NOMO-1 treated with dmso at 0.1 percent for 144 hours (cell line): ENCODE measurements around the gene C15orf39.
"Not testable (repeated sequence)": the region's sequence is repeated elsewhere in the genome, so short reads cannot be mapped to it uniquely, and the experiment has no call there.

Experiments
- DNase-seq: peaks from one replicate; lab custom pipeline; 2025; ENCODE audit not compliant: unreplicated experiment; lab: John Stamatoyannopoulos, UW

The C15orf39 gene

DNA sequence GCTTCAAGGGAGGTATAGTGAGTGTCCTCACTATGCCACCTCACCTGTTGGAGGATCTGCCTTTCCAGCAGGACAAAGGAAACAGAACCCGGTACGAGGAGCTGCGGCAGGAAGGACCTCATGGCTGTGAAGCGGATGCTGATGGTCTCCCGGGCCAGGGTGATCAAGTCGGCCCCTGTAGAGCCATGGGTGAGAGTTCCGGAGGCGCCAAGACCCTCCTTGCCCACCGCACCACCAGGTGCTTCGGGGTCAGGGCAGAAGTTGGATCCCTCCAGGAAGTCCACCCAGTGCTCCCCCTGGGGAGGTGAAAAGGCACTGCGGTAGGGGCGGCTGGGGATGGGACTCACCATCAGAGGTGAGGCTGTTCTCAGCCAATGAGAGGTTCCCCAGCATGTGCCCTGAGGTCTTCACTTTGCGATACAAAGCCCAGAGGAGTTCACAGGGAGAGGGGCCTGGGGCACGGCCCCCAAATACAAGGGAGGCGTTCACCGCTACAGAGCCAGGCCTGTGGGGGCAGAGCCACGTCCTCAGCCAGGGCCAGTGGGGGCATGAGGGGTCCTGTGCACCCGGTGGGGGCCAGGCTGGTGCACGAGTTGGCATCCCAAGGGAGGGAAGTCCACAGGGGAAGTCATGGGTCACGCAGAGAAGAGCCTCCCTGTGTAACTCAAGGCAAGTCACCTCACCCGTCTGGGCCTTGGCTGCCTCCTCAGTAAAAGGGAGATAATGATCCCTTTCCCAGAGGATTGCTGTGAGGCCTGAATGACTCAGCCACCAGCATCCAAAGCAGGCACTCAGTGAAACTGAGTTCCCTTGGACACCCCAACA, 27.7 kb downstream of the C15orf39 start:
- DNase-seq: no peak

DNA sequence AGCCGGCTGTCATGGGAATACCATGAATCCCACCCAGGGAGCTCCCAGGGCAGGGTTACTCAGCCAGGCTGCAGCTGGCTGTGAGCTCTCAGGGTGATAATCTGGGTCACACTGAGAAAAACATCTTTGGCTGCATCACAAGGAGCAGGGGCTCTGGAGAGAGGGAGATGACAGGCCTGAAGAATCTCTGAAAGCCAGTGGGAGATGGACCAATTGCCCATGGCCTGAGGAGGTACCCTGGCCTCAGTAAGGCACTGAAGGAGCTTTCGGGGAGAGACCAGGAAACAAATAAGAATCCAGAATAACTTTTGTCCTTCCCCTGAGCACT, 28.3 kb downstream of the C15orf39 start:
- no peak for DNase-seq

DNA sequence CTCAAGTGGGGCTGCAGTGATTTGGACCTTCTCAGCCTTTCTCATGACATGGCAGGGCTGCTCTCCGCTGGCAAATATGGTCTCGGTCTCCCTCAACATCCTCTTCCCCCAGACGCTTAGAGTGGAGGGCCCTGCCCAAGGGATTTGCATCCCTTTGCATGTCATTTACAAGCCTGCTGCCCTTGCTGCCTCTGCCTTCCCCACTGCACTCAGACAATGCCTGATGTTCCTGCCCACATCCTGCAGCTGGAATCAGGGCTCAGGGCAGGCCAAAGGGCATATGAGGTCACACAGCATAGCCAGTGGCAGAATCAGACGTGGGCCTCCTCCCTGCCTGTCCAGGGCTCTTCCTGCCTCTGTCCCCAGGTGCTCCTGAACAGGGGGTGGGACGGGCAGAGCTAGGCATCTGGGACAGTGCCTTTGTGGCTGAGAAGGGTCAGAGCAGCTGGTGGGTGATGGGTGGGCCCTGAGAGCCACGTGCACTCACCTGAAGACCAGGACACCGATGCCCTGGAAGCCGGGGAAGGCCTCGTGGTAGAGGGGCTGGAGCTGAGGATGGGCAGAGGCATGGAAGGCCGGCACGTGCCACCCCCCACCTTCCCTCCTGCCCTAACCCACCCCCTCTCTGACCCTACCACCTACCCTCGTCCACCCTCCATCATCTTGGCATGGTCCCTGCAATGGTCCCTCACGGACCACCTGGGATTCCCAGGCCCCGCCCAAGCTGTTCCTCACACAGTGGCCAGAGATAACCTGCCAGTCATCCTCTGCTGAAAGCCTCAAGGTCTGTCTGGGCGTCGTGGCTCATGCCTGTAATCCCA, 29.1 kb downstream of the C15orf39 start:
- no peak for DNase-seq

DNA sequence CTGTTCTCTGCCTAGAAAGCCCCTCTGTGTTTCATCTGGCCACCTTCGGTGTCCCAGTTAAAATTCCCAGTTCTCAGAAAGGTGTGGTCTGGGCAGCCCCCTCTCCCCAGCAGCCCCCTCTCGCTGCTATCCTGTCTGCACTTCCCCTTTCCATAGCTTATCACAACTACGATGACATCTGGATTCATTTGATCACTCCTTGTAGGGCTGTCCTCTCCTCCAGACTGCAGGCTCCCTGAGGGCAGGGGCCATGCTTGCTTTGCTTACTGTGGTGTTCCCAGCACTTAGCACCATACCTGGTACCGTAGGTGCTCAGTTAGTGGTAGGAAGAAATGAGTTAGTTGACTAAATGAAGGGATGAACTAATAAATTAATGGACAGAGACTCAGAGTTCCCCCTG, 30.2 kb downstream of the C15orf39 start:
- DNase-seq: no peak

DNA sequence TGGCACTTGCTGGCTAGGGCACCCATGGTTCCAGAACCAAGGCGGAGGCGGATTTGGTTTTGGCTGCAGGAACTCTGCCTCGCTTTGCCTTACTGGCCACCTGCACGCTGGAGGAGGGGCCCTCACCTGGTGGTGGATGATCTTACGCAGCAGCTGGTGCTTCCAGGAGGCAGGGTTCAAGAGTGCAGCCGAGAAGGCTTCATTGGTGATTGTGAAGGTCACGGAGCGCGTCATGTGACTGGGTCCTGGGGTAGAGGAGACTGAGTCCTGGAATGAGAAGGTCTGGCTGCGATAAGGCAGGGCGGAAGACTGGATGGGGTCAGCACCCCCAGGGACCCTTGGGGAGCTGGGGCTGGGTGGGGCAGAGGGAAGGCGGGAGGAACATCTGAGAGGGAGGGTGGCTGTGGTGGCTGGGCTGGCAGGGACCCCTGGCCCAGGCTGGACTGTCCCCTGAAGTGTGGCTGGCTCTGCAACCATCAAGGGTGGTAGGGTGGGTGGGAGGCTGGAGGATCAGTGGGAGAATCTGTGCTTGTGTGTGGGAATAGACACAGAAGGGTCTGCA, 30.7 kb downstream of the C15orf39 start:
- DNase-seq: no peak

DNA sequence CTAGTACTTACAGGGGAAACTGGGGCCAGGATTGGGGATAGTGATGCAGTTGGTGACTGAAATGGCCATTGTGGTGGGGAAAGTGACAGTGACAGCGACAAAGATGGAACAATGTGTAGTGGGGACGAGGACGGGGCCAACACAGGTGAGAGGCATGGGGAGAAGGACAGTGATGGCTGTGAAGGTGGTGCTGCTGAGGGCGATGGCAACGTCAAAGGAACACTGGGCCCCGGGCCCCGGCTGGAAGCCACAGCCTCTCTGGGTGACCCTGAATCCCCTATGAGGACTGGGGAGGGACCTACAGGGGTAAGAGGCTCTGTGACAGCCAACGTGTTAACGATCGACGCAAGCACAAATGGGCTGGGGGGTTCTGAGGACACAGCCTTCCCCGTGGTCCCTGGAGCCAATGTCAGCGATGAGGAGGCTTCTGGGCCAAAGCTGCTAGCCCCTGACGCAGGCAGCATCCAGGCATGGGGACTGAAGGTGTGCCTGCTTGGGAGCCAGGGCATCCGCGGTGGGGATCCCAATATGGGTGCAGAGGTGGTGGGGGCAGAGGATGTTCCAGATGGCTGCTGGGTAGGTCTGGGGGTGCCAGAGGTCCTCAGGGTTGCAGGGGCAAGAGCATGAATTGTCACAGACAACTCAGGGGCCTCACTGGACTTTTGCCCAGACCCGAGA, 31.3 kb downstream of the C15orf39 start:
- DNase-seq: no peak

DNA sequence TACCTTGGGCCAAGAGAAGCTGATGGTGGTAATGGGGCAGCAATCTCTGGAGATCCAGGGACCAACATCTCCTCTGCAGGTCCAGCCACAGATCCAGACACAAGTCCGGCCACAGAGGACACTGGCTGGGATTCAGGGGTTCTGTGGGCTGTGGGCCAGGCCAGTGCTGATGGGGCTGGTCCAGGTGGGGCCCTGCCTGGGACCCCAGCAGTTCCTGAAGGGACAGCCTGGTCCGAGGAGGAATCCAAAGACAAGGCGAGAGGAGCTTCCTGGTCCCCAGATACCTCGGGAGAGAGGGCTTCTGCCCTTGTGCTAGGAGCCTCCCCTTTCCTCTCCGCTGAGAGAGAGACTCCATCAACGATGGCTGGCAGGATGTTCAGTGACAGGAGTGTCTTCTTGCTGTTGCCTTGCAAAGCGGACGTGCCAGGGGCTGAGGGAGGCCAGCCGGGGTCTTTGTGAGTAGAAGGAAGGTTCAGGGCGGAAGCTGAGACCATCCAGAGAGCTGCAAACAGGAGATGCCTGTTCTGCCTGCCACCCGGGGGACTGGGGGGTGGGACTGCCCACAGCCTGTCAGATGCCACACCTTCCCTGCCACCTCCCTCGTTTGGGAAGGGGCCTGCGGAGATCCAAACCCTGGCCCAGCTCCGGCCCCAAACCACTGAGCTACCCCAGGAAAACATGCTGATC, 32.0 kb downstream of the C15orf39 start:
- no peak for DNase-seq

DNA sequence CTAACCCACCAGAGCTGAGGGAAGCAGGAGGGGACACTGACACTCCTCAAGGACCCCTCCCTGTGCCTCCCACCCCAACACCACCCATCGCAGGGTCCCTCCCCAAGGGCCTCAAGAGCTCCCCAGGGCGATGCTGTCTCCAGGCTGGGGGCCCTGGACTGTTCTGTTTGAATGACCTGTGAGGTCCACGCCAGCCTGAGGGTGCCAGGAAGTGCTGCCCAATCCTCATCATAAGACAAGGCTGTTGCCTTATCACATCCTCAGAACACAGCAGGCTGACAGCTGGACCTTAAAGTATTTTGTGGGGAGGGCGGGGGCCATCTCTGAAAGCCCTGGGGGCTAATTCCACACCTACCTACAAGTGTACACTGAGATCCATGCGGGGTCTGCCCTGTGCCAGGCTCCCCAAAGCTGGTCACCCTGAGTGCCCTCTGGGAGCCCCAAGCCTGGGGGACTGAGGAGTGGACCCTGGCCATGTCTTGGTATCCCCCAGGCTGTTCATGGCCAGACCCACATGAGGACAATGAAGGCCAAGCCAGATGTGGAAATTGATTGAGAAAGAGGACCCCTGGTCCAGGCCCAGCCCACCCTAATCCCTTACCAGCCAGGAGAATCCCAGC, 32.6 kb downstream of the C15orf39 start:
- DNase-seq: no peak

DNA sequence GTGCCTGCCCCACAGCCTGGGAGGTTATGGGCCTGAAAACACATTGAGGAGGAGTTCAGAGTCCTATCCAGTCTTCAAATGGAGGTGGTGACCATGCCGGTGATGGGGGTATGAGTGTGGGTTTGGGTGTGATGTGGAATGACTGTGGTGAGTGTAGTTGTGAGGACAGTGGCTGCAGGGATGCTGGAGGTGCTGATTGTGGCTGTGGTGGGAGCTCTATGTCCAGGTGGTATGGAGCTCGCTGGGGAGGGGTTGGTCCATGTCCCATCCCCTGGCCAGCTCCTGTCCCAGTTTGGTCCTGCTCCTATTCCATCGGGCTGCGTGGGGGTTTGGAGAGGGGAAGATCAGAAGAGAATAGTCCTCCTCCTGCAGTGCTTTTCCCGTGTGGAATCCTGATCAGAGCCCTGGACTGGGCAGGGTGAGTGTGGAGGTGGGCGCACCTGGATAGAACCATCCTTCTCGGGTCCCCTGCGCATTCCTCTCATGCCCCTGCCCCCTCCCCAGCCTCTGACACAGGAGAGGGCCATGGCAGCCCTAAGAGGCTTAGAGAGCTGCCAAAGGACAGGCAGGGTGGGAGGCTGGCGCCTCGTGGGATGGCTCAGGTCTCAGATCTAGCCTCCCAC, 33.5 kb downstream of the C15orf39 start:
- no peak for DNase-seq

DNA sequence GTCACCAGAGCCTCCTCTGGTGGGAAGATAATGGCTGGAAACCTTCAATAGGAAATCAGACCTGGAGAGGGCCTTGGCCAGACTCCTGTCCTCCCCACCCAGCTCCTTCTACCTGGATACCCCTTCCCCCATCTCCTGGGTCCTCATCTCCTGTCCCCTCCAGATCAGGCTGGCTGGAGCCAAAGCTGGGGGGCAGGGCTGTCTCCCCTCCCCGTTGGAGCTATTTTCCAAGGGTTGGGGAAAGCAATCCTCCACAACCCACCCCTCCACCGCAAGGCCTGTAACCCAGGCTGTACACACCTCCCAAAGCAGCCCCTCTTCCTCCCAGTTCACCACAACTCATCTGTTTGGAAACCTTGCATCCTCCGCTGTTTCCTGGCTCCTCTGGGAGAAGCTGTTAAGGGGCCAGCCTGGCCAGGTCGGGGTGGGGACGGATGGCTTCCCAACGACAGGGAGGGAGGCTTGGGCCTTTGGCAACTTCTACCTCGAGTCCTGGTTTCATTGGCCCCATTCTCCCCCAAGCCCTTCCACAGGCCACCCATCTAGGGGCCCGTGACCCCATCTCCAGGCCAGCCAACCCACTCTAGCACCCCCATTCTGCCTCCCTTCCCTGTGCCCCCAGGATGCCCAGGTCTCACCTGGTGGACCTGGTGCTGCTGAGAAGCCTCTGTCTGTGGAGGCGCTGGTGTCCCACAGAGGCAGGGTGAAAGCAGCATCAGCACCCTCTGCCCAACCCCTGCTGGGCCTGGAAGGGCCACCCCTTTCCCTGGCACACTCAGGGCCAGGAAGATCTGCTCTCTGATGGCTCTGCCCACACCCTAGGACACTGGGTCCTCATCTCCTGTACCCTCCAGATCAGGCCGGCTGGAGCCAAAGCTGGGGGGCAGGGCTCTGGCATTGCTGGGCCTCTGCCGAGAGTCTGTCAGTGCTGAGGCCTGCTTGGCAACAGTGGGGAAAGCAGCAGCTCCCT, 34.4 kb downstream of the C15orf39 start:
- no peak for DNase-seq

DNA sequence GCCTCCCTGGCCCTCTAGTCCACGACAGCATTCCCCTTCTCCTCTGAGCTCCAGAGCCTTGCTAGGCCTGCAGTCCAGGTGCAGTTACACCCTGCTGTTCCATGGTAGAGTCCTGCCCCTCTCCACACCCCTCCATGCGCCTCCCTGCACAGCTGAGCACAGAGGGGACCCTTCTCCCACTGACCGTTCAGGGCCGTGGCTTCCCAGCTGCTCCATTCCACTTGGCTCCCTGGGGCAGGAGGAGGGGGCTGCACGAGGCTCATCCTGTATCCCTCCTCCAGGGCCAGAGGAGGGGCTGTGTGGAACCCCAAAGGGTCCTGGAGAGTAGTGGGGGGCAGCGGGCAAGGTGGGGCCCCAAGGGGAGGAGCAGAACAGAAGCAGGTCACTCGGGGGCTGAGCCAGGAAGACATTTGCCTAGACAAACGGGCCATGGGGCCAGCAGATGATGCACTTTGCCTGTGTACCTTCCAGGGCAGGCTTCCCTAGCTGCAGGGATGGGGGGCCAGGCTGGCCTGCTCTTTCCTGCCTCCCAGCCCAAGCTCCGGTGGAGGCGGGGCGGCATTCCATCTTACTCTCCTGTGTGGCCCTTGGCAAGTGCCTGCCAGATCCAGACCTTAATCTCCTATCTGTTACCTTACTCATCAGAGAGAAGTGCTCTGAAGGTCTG, 35.8 kb downstream of the C15orf39 start:
- DNase-seq: no peak

DNA sequence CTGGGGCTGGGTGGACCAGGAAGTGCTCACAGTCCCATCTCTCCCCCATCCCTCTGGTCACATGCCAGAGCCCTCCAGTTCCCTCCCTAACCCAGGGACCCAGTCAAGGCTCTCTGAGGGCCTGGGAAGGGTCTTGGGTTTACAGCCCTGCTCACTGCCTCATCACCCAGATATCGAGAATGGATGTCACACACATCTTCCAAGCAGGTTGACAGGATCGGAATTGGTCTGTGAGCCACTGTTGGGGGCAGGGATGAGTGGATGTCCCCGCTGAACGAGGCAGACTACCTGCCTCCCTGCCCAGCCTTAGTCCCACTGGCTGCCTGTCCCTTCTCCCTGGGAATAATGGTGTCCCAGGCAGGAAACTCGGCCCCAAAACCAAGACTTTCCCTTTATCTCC, 36.5 kb downstream of the C15orf39 start:
- DNase-seq: no peak

DNA sequence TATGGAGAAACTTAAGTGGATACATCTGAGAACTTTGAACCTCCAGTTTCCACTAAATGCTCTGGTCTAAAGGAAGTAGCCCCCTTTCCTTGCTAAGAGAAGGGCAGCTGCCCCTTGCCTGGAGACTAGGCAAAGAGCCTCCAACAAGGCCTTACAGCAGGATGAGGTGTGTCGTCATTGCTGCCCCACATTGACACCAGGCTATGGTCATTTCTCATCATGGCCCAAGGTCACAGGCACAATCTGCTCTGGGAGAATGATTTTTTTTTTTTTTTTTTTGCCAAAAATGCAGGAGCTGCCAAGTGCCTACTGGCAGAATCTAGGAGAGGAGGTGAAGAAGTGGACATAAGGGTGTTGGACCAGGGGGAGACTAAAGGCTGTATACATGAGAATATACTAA, 44.1 kb downstream of the C15orf39 start:
- not testable (repeated sequence) for DNase-seq

DNA sequence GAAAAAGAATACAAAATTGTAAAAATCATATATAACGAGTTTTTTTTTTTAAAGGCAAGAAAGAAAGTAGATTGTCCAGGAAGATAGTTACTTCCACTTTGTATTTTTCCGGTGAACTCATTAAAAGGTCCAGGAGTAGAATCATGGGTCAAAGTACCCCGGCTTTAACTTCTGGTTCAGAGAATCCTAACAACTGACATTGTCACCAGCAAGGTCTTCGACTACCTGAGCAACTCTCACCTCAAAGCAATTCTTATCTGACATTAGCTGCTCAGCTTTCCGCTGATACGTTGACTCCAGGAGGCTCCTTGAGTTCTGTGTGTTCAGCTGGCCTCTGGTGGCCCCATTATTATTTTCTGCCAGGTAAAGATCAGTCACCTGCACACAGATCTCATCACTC, 47.3 kb downstream of the C15orf39 start:
- DNase-seq: not testable (repeated sequence)

DNA sequence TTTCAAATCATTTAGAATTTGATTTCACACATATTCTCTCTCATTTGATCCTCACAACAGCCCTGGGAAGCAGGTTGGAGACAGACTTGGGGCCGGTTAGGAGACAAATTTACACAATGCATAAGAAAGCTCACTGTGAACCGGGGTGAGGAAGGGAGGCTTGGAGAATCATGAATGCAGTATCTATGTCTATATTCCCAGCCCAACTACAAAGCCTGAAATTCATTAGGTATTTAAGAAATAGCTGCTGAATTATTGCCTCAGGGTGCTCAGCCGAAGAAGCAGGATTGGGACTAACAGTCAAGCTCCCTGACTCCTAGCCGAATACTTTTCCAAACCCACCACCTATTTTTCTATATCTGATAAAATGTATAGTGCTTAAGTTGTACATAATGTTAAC, 48.0 kb downstream of the C15orf39 start:
- no peak for DNase-seq

DNA sequence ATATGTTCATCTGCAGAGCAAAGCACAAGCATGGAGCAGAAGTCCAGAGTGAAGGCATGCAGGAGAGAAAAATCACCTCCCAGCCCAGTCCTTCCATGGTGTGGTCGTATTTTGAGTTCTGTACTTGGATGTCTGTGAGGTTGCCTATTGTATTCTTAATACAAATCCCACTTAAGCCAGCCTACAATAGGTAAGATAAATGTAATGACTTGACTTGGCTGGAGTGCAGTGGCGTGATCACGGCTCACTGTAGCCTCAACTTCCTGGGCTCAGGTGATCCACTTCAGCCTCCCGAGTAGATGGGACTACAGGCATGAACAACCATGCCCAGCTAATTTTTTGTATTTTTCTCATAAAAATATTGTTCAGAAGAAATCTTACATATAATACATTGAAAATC, 49.7 kb downstream of the C15orf39 start:
- not testable (repeated sequence) for DNase-seq

DNA sequence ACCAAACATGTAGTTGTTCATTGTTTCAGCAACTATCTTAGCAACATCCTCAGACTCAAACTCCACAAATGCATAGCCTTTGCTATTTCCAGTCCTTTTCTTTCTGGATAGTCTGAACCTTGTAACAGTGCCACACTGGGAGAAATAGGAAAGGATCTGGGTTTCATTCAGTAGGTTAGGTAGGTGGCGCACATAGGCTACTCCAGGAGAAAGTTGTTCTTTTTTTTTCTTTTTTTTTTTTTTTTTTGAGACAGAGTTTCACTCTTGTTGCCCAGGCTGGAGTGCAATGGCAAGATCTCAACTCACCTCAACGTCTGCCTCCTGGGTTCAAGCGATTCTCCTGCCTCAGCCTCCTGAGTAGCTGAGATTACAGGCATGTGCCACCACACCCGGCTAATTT, 50.6 kb downstream of the C15orf39 start:
- DNase-seq: not testable (repeated sequence)

DNA sequence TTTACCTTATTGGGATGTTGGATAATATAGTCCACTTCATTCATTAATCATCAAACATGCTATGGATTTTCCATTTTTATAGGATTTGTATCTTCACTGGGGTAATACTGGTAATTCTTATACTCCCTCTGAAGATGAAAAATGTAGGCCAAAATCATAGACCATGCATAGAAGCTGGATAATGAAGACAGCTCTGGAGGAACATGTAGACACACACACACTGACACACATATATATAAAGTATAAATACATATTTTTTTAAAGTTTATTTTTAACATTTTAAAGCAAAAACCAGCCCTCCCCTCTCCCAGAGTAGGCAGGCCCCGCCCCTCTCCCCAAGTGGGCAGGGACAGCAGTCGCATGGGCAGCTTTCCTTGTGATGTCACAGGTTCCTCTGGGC, 56.4 kb downstream of the C15orf39 start, which contains the start of gene GOLGA6C:
Gene GOLGA6C, plus strand, starts transcription at position 301 of the 400 bp plus-strand sequence. CDS start 265 bp downstream, outside the sequence.
- not testable (repeated sequence) for DNase-seq
